H1 (cell line): ENCODE results near the gene SPON2. TPM values are rescaled to one million over a fixed set of nuclear protein-coding genes. Genes with fewer than 3 reads are reported as not detected.

Experiments used
- BCL11A ChIP-seq, 2 experiments: IDR thresholded peaks; one replicate each; pipeline ENCODE4 v1.6.1; 2011; ENCODE audit warnings: low read depth in 2 of 2, low read length in 2 of 2, mild to moderate bottlenecking in 2 of 2
- CEBPB ChIP-seq: IDR thresholded peaks from 2 replicates; pipeline ENCODE4 v1.6.1; 2012; ENCODE audit warnings: low read depth, low read length
- E2F6 ChIP-seq: IDR thresholded peaks from 2 replicates; pipeline ENCODE4 v1.6.1; 2012; ENCODE audit warnings: inconsistent platforms
- FOSL1 ChIP-seq: IDR thresholded peaks from 2 replicates; pipeline ENCODE4 v1.6.1; 2011; ENCODE audit warnings: mild to moderate bottlenecking, low read depth, low read length, moderate library complexity; ENCODE audit not compliant: insufficient read depth
- KDM4A ChIP-seq: IDR thresholded peaks from one replicate; pipeline ENCODE4 v1.7.1; 2012; ENCODE audit warnings: low read depth, mild to moderate bottlenecking, moderate library complexity, low read length, inconsistent platforms; ENCODE audit not compliant: severe bottlenecking
- KDM5A ChIP-seq: fragments of 200-600 bp; IDR thresholded peaks from 2 replicates; pipeline ENCODE4 v1.7.1; 2012; ENCODE audit warnings: mild to moderate bottlenecking, low read length, inconsistent platforms, mixed read lengths
- NANOG ChIP-seq: IDR thresholded peaks from 2 replicates; pipeline ENCODE4 v1.6.1; 2011; ENCODE audit warnings: low read length, low read depth, mild to moderate bottlenecking, inconsistent platforms; ENCODE audit not compliant: insufficient read depth, poor library complexity, severe bottlenecking
- YY1 ChIP-seq: IDR thresholded peaks from 2 replicates; pipeline ENCODE4 v1.6.1; 2011; ENCODE audit warnings: low read depth, mild to moderate bottlenecking, low read length
- polyA plus RNA-seq, 7 experiments: library from polyadenylated mRNA; depleted of rRNA in 3 of 7; stranded (reverse) in 5 of 7; unstranded in 2 of 7; fragments of >200 nt in 5 of 7; fragments of 200-250 nt in 2 of 7; gene quantifications; 1 replicate in 5 of 7; 2 replicates in 1 of 7; 4 replicates in 1 of 7; pipeline versions ENCODE4 v1.2.1 to v1.2.3, GENCODE V29; 2011 to 2013; ENCODE audit warnings: missing spikeins in 2 of 7, mixed read lengths in 2 of 7
- total RNA-seq: library from RNA; stranded (reverse); fragmentation: NEBNext Ultra II Directional; extraction: Animal tissue kit (Norgen Biotek cat#: 25700); gene quantifications from 2 replicates; pipeline ENCODE4 v1.2.1, GENCODE V29; 2021

Gene SPON2
- total and polyA plus RNA-seq, 2 of the 8 experiments (the other 6 are each of a cell fraction or from before 2014, with no cell fraction given), result 2.8 to 3.2 TPM

DNA sequence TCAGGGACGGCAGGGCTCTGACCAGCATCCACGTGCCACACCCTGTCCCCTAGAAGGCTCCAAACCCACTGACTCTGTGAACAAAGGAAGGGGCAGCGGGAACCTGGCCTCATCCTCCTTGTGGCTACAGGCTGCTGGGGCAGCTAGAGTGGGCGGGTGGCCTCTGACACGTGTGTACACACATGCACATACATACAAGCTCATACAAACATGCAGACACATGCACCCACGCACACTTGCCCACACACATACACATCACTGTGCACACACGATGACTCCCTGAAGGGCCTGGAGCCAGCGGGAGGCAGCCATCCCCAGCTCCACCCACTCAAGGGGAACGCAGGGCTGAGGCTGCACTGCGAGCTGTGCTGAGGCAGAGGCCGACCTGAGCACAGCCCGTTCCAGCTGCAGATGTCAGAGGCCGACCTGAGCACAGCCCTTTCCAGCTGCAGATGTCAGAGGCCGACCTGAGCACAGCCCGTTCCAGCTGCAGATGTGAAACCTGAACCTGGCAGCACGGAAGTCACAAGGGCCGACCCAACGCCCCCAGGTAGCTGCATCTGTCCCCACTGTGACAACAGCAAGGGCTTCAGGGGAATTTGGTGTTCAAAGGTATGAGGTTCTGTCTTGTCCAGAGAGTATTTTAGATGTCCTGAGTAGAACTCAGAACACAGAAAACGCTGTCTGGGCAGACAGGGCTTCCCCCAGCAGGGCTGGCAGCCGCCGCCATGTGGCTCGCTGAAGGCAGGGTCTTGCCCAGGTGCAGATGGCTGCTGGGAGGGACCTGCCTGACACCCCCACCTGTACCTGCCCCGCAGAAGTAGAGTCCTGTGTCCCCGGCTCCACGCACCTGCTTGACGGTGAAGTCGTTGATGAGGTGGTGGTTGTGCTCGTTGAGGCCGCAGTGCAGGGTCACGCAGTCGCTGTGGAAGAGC is 43.0 kb upstream of the SPON2 start (continued):
- TF ChIP-seq FOSL1, result no peak
- no peak for TF ChIP-seq E2F6
- no peak for TF ChIP-seq NANOG
- no peak for TF ChIP-seq KDM4A
- TF ChIP-seq BCL11A (IDR thresholded peaks at IDR 0.05; ENCODE audit: low read depth in 2 of 2, low read length in 2 of 2), result no peak
- no peak for TF ChIP-seq KDM5A
- TF ChIP-seq YY1, result no peak
- TF ChIP-seq CEBPB, result no peak
